GM13977 (cell line): ENCODE results near the gene ARHGAP10.
"Not testable (repeated sequence)": the region's sequence is repeated elsewhere in the genome, so short reads cannot be mapped to it uniquely, and the experiment has no call there.

Experiments used
- DNase-seq: peaks from one replicate; pipeline ENCODE4 v3.0.0; 2012; ENCODE audit warnings: low spot score
- in situ Hi-C: fragments of 300-500 bp; cut with MboI; formaldehyde crosslinking; loops from one replicate; pipeline ENCODE4 v1.12.0; 2022; ENCODE audit warnings: low sequenced_read_pairs, low pct_unique_long_range_greater_than_20kb, mixed read lengths, inconsistent platforms; ENCODE audit not compliant: unreplicated experiment
- TF ChIP-seq, protein P1 (sequence below): IDR thresholded peaks from 2 replicates; pipeline ENCODE4 v1.5.1; 2012; ENCODE audit warnings: mild to moderate bottlenecking, control low read depth; ENCODE audit not compliant: insufficient read depth; ENCODE audit errors: extremely low read depth, missing control alignments

ARHGAP10 gene

DNA sequence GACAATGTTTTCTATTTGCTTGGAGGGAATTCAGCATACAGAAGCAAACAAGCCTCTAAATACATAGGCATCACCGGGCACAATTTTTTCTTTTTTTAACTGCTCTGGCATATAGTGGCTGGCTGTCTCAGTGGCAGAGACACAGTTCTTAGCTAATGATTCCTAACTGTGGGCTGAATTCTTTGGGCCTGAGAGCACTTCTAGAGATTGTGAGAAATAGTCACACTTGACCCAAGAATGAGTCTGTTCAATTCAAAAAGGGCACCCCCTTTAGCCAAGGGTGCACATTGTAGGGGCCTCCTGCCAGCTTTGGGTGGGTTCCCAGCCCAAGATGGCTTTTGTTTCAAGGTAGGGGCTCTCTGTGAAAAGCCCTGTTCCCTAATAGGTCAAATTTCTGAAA lies 345.7 kb downstream of the ARHGAP10 start:
- TF ChIP-seq, protein P1, sequence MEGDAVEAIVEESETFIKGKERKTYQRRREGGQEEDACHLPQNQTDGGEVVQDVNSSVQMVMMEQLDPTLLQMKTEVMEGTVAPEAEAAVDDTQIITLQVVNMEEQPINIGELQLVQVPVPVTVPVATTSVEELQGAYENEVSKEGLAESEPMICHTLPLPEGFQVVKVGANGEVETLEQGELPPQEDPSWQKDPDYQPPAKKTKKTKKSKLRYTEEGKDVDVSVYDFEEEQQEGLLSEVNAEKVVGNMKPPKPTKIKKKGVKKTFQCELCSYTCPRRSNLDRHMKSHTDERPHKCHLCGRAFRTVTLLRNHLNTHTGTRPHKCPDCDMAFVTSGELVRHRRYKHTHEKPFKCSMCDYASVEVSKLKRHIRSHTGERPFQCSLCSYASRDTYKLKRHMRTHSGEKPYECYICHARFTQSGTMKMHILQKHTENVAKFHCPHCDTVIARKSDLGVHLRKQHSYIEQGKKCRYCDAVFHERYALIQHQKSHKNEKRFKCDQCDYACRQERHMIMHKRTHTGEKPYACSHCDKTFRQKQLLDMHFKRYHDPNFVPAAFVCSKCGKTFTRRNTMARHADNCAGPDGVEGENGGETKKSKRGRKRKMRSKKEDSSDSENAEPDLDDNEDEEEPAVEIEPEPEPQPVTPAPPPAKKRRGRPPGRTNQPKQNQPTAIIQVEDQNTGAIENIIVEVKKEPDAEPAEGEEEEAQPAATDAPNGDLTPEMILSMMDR: no peak
- DNase-seq: no peak
- in situ Hi-C loops: no loop called here

DNA sequence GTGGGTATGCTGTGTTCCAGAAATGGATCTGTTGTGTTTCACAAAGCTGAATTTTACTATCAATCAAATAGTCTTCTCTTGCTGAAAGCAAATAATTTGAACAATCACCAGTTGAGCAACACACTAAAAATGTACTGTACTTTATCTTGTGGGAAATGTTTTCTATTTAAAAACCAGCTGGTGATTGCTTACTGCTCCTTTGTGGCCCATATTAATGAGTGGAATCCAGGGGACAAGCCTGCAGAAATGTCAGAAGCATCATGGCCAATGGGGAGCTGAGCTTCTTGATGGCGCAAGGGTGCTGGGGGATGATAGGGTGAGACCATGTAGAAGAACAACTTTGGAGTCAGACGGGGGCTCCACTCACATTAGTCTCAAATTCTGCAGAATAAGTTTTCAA lies 346.2 kb downstream of the ARHGAP10 start:
- in situ Hi-C loops: no loop called here
- TF ChIP-seq, protein P1: no peak
- no peak for DNase-seq

DNA sequence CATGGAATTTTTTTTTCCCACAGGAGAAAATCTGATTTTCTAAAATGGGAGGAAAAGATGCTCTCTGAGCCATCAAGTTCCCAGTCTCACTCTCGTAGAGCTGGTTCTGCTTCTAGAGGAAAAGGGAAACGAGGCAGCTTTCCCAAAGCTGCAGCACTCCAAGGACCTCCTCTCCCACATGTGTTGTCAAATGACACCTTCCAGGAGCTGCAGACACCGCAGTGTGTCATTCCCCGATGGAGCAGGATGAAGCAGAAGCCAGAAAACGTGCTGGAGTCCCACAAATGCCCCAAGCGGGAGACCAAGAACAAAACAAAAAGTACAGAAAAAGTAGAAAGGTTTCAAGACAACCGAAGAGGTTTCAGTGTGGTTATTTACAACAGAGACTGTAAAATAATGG lies 348.1 kb downstream of the ARHGAP10 start:
- TF ChIP-seq, protein P1: no peak
- no peak for DNase-seq
- in situ Hi-C loops: no loop called here

DNA sequence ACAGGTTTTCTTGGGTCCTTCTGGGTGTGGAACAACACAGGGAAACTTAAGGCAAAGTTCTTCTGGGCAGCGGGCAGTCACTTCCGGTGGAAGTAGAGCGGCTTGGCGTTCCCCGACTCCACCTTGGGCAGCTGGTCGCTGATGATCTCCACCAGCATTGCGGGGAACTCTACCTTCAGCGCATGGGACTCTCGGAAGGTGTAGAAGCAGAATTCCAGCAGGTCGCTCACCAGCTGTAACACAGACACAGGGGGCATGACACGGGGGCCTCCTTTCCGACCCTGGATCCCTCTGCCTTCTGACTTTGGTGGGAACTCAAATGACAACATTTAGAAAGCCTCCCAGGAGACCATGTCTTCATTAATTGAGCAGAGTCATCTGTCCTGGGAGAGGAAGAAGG lies 349.4 kb downstream of the ARHGAP10 start:
- TF ChIP-seq, protein P1: no peak
- in situ Hi-C loops: no loop called here
- no peak for DNase-seq

DNA sequence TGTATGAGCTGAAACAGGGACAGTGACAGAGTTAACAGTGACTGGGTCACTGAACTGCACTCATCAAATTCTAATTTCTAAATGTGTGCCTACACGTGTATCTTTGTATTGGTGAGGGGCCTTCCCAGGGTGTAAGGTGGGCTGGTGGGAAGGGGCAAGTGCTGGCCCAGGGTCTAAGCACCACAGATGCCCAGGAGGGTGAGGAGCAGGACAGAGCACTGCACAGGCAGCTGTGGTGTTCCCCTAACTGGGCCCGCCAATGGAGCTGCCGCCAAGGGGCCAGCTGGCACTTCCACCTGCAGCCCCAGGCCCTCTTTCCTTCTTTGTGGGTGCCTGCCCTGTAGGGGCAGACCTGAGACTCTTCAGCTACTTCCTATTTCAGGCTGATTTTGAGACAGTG lies 349.9 kb downstream of the ARHGAP10 start:
- DNase-seq: no peak
- TF ChIP-seq, protein P1: no peak
- in situ Hi-C loops: no loop called here

DNA sequence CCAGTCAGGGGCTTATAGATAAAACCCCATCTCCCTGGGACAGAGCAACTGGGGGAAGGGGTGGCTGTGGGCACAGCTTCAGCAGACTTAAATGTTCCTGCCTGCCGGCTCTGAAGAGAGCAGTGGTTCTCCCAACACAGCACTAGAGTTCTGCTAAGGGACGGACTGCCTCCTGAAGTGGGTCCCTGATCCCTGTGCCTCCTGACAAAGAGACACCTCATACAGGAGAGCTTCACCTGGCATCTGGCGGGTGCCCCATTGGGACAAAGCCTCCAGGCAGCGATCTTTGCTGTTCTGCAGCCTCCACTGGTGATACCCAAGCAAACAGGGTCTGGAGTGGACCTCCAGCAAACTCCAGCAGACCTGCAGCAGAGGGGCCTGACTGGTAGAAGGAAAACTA lies 351.2 kb downstream of the ARHGAP10 start:
- in situ Hi-C loops, DNase-seq: not testable (repeated sequence)

DNA sequence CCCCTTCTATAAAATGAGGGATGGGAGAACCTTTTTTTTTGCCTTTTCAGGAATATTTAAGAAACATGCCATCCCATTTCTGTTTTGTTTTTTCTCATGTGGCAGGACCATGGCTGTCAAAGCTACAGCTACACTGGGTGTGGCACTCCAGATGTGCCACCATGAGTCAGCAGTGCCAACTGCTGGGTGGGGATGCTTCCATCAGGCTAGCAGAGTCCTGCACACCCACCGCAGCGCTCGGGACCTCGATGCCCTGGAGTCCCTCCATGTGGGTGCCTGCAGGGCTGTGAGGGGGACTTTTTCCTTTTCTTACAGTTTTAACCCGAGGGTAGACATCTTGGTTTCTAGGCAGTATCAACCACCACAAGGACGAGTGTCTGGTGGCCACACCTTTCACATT lies 357.7 kb downstream of the ARHGAP10 start:
- in situ Hi-C loops: no loop called here
- DNase-seq: no peak
- TF ChIP-seq, protein P1: no peak
